HG02973 (cell line): ENCODE results near the gene SORCS3.
A peak's percentile ranks its signal among the peaks of the same experiment; 100 is the strongest.

ENCODE experiments used
- ATAC-seq: cut with Tn5 transposase; IDR thresholded peaks from one replicate; pipeline ENCODE4 v1.9.1; 2021; ENCODE audit warnings: moderate library complexity; ENCODE audit not compliant: unreplicated experiment

Gene SORCS3

GRCh38 chr10:104774234-104774633, 133.1 kb downstream of the SORCS3 start:
- ATAC-seq, result no peak

- ATAC-seq, result no peak
These were observed 136.2 kb downstream of the SORCS3 start for GRCh38 chr10:104777086-104777799.

- no peak for ATAC-seq
These were observed 137.3 kb downstream of the SORCS3 start for GRCh38 chr10:104778371-104778770.

- no peak for ATAC-seq
These were observed 138.6 kb downstream of the SORCS3 start for GRCh38 chr10:104779701-104780100.

GRCh38 chr10:104780165-104780564, 139.1 kb downstream of the SORCS3 start:
- no peak for ATAC-seq

GRCh38 chr10:104780946-104781595, 140.0 kb downstream of the SORCS3 start:
- ATAC-seq, result no peak

- ATAC-seq, result no peak
These were observed 143.4 kb downstream of the SORCS3 start for GRCh38 chr10:104784452-104784851.

GRCh38 chr10:104791471-104791870, 150.4 kb downstream of the SORCS3 start:
- no peak for ATAC-seq

- ATAC-seq, result no peak
These were observed 154.3 kb downstream of the SORCS3 start for GRCh38 chr10:104795411-104795810.

GRCh38 chr10:104796823-104797222, 155.7 kb downstream of the SORCS3 start:
- no peak for ATAC-seq

- no peak for ATAC-seq
These were observed 161.9 kb downstream of the SORCS3 start for GRCh38 chr10:104802941-104803340.

- ATAC-seq, result no peak
These were observed 163.8 kb downstream of the SORCS3 start for GRCh38 chr10:104804880-104805279.

GRCh38 chr10:104806801-104807200, 165.7 kb downstream of the SORCS3 start:
- ATAC-seq, result no peak

GRCh38 chr10:104807581-104808310, 166.7 kb downstream of the SORCS3 start:
- no peak for ATAC-seq

GRCh38 chr10:104809288-104810090, 168.4 kb downstream of the SORCS3 start:
- peak; percentile 73 for ATAC-seq

GRCh38 chr10:104811166-104811565, 170.1 kb downstream of the SORCS3 start:
- no peak for ATAC-seq

GRCh38 chr10:104816501-104816900, 175.4 kb downstream of the SORCS3 start:
- no peak for ATAC-seq

- no peak for ATAC-seq
These were observed 178.6 kb downstream of the SORCS3 start for GRCh38 chr10:104819731-104820130.

- ATAC-seq, result no peak
These were observed 181.0 kb downstream of the SORCS3 start for GRCh38 chr10:104822088-104822487.

GRCh38 chr10:104824380-104825006, 183.4 kb downstream of the SORCS3 start:
- no peak for ATAC-seq

GRCh38 chr10:104831272-104831671, 190.2 kb downstream of the SORCS3 start:
- ATAC-seq, result no peak
